NOMO-1 treated with DMSO at 0.1 percent for 48 hours (cell line): ENCODE results near the gene TXLNA.

Experiments
- DNase-seq: peaks from one replicate; lab custom pipeline; 2025; ENCODE audit not compliant: unreplicated experiment; lab: John Stamatoyannopoulos, UW

The TXLNA gene

DNA sequence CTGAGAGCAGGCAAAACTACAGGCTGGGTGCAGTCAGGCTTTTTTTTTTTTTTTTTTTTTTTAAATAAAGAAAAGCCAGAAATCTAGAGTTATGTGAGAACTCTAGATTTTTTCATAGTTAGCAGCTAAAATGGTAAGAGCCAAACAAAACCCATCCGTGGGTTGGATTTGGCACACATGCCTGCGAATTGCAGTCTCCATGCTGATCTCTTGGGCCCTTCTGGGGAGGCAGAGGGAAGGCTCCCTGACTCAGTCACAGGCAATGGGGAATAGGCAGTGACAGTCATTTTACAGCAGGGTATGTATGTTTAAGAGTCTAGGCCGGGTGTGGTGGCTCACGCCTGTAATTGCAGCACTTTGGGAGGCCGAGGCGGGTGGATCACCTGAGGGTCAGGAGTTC is 2.6 kb downstream of the TXLNA start:
- no peak for DNase-seq

- no peak for DNase-seq
Measured at GRCh38 chr1:32184650-32185049, 5.2 kb downstream of the TXLNA start.

GRCh38 chr1:32186077-32186476 is 6.6 kb downstream of the TXLNA start:
- no peak for DNase-seq

DNA sequence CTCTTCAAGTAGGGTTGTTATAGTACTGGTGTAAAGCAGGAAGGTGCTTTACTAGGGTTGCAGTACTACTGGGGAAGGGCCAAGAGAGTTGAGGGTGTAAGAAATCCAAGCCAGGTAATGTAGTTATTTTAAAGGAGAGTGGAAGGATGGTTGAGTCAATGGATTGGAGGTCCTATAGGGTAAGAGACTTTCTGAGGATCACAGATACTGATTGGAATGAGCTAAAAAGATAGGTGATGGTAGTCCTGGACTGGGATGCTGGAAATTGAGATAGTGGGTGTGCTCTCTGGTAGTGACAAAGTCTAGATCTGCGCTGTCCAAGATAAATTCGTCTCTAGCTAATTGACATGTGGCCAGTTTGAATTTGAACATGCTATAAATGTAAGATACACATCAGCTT is 7.0 kb downstream of the TXLNA start:
- DNase-seq = no peak

GRCh38 chr1:32187850-32188249 is 8.4 kb downstream of the TXLNA start:
- DNase-seq = no peak

DNA sequence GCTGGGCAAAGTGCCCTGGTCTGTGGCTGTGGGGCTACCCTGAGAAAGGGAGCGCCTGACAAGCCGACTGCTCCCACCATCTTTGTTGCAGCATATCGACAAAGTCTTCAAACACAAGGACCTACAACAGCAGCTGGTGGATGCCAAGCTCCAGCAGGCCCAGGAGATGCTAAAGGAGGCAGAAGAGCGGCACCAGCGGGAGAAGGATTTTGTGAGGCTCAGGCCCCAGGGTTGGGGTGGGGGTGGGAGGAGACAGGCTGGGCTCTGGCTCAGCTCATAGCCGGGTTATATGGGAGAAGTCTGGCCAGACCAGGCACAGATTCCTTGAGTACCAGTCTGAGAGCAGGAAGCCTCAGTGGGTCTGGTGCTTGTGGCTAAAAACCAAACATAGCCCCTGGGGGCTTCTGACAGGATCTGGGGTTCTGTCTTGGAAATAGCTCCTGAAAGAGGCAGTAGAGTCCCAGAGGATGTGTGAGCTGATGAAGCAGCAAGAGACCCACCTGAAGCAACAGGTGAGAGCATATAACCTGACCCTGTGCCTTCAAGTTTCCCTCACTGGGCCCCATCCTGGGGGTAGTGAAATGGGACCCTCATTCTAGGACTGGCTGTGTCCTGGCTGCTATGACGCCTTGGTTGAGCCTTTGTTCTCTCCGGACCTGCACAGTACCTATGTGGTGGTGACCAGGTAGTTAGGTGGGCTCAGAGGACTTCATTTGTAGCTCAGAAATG is 12.9 kb downstream of the TXLNA start:
- no peak for DNase-seq

DNA sequence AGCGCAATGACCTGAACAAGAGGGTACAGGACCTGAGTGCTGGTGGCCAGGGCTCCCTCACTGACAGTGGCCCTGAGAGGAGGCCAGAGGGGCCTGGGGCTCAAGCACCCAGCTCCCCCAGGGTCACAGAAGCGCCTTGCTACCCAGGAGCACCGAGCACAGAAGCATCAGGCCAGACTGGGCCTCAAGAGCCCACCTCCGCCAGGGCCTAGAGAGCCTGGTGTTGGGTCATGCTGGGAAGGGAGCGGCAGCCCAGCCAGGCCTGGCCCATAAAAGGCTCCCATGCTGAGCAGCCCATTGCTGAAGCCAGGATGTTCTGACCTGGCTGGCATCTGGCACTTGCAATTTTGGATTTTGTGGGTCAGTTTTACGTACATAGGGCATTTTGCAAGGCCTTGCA is 15.5 kb downstream of the TXLNA start:
- no peak for DNase-seq

- no peak for DNase-seq
Measured at GRCh38 chr1:32195531-32195930, 16.1 kb downstream of the TXLNA start.

DNA sequence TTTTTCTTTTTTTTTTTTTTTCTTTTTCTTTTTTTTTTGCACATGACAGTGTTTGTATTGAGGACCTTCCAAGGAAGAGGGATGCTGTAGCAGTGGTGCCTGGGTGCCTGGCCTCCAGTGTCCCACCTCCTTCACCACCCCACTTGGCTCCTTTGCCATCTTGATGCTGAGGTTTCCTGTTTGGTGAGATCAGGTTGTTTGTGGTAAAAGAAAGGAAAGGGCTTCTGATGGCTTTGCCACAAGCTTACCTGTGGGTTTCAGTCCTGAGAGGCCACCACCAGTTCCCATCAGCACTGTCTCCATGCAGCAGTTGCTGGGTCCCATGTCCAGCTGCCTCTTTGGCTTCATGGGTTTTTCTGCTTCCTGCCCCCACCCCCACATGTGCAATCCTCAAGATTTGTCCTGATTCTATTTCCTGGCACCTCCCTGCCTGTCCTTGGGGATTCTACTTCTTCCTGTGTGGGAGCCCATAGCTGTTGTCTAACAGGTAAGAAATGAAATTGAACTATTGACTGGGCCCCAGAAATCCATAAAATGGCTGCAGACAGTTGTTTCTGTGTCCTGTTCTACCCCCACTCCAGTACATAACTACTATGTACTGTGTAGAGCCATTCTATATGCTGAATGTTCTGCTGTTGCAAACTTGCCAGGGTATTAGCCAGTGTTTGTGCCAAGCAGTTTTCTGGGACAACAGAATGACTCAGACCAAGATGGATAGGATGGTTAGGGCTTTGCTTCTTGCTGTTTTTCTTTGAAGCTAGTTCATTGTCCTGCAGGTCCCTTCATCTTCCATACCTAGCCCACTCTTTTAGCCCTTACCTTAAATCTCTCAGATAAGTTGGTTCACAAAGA is 16.7 kb downstream of the TXLNA start:
- DNase-seq = no peak

DNA sequence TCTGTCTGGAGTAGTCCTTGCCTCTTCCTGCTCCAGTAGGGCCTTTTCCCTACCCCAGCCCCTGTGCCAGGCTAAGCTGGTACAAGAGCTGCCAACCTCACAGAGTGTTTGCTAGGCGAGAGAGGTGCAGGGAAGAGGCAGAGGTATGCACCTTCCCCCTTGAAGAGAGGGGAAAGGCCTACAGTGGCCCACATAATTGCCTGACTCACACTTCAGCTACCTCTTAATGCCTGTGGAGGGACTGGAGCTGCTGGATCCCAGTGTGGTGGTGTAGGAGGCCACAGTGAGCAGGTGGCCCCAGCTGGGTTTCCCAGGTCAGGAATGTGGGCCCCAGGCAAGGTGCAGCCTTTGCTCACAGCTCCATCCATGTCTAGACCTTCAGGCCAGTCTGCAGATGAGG is 17.6 kb downstream of the TXLNA start:
- DNase-seq = no peak

- no peak for DNase-seq
Measured at GRCh38 chr1:32197837-32198236, 18.4 kb downstream of the TXLNA start.

- DNase-seq = no peak
Measured at GRCh38 chr1:32198237-32199042, 19.0 kb downstream of the TXLNA start.

GRCh38 chr1:32199043-32199716 is 19.7 kb downstream of the TXLNA start:
- DNase-seq = no peak

- no peak for DNase-seq
Measured at GRCh38 chr1:32199717-32200072, 20.2 kb downstream of the TXLNA start.

GRCh38 chr1:32200226-32201010 is 20.9 kb downstream of the TXLNA start, which contains the start of gene CCDC28B:
Gene CCDC28B, plus strand, starts transcription at chr1:32200595. Its CDS starts 1,341 bp downstream, at chr1:32201936.
- DNase-seq = peak; percentile 49

GRCh38 chr1:32201011-32201855 is 21.8 kb downstream of the TXLNA start:
- peak; percentile 63 for DNase-seq

GRCh38 chr1:32204943-32205361 is 25.5 kb downstream of the TXLNA start:
- DNase-seq = no peak

- peak; percentile 75 for DNase-seq
Measured at GRCh38 chr1:32205401-32206370, 26.2 kb downstream of the TXLNA start, which contains the start of gene IQCC. Gene IQCC, plus strand, starts transcription at chr1:32205671. Its CDS starts 11 bp downstream, at chr1:32205682.
